SJSA1 (cell line): ENCODE measurements around the gene DDN. TPM values are rescaled to one million over a fixed set of nuclear protein-coding genes. Genes with fewer than 3 reads are reported as not detected.

Source experiments
- DNase-seq, 2 experiments: peaks; one replicate each; pipeline ENCODE4 v3.0.0-alpha.2; 2015 to 2020; ENCODE audit warnings: low spot score in 2 of 2, low read depth in 1 of 2
- H3K27ac ChIP-seq: fragments of 250-450 bp; sonication (Bioruptor Pico); 2 replicates; pipeline ENCODE4 v1.5.1; 2020; ENCODE audit warnings: mild to moderate bottlenecking, moderate library complexity
- H3K27me3 ChIP-seq: fragments of 250-450 bp; sonication (Bioruptor Pico); replicated peaks from 2 replicates; pipeline ENCODE4 v1.5.1; 2020; ENCODE audit warnings: mild to moderate bottlenecking, moderate library complexity
- H3K36me3 ChIP-seq: fragments of 250-450 bp; sonication (Bioruptor Pico); 2 replicates; pipeline ENCODE4 v1.5.1; 2020; ENCODE audit warnings: mild to moderate bottlenecking
- H3K4me1 ChIP-seq: fragments of 250-450 bp; sonication (Bioruptor Pico); replicated peaks from 2 replicates; pipeline ENCODE4 v1.6.1; 2021; ENCODE audit warnings: mild to moderate bottlenecking
- H3K4me3 ChIP-seq: fragments of 250-450 bp; sonication (Bioruptor Pico); 2 replicates; pipeline ENCODE4 v1.5.1; 2020; ENCODE audit warnings: mild to moderate bottlenecking
- H3K9me3 ChIP-seq: fragments of 250-450 bp; sonication (Bioruptor Pico); replicated peaks from 2 replicates; pipeline ENCODE4 v1.5.1; 2020; ENCODE audit warnings: mild to moderate bottlenecking
- total RNA-seq: library from RNA; depleted of rRNA; stranded (reverse); fragments of >200 nt; shearing (Covaris generic); gene quantifications from 2 replicates; pipeline ENCODE4 v1.2.3, GENCODE V29; 2014

DDN gene
- total RNA-seq, 1 experiment from 2014 or later: 0.34 TPM

GRCh38 chr12:48967991-48968390 is 31.2 kb downstream of the DDN start:
- no peaks in the 10 kb centered on the region for H3K36me3 ChIP-seq
- H3K27ac ChIP-seq: no peak overlapping the region
- DNase-seq: no peak
- no peak overlapping the region for H3K4me3 ChIP-seq
- peaks cover 24% of the 10 kb centered on the region for H3K27me3 ChIP-seq
- no peaks in the 10 kb centered on the region for H3K9me3 ChIP-seq
- H3K4me1 ChIP-seq: peaks cover 30% of the 10 kb centered on the region

GRCh38 chr12:48966177-48966895 is 32.8 kb downstream of the DDN start:
- H3K27me3 ChIP-seq: peaks cover 15% of the 10 kb centered on the region
- H3K36me3 ChIP-seq: no peaks in the 10 kb centered on the region
- no peak overlapping the region for H3K27ac ChIP-seq
- no peak overlapping the region for H3K4me3 ChIP-seq
- H3K4me1 ChIP-seq: peaks cover 18% of the 10 kb centered on the region
- no peaks in the 10 kb centered on the region for H3K9me3 ChIP-seq
- DNase-seq: no peak

GRCh38 chr12:48965298-48965838 is 33.8 kb downstream of the DDN start:
- H3K4me1 ChIP-seq: peaks cover 13% of the 10 kb centered on the region
- no peaks in the 10 kb centered on the region for H3K36me3 ChIP-seq
- no peak overlapping the region for H3K4me3 ChIP-seq
- no peak for DNase-seq
- no peaks in the 10 kb centered on the region for H3K9me3 ChIP-seq
- no peak overlapping the region for H3K27ac ChIP-seq
- H3K27me3 ChIP-seq: peaks cover 5% of the 10 kb centered on the region

GRCh38 chr12:48961801-48962200 is 37.4 kb downstream of the DDN start:
- H3K4me1 ChIP-seq: peaks cover 11% of the 10 kb centered on the region
- peaks cover 5% of the 10 kb centered on the region; the same call in 1 of the 2 replicates for H3K36me3 ChIP-seq
- DNase-seq: no peak
- peaks cover 5% of the 10 kb centered on the region for H3K27me3 ChIP-seq
- H3K9me3 ChIP-seq: no peaks in the 10 kb centered on the region
- H3K27ac ChIP-seq: no peak overlapping the region
- no peak overlapping the region for H3K4me3 ChIP-seq

DNA sequence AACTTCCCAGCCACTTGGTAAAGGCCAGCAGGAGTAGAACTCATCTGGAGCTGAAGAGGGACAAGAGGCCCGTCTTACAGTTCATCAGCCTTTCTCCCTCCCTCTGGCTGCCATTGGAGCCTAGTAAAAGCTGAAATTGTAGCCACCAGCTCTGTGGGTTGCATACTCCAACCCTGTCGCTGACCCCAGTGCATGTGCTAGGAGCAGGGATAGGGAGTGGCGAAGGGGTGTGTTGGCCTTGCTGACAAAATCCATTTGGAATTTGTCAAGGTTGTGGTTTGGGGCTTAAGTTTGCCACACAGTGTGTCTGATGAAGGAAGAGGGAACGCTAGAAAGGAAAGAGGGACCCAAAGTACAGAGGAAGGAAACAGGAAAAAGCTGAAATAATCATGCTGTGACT is 37.8 kb downstream of the DDN start:
- no peak for DNase-seq
- Histone ChIP-seq H3K27me3 (peaks cover 5% of the 10 kb centered on the region), H3K36me3 (peaks cover 5% of the 10 kb centered on the region; the same call in 1 of the 2 replicates), H3K4me3 (no peak overlapping the region), H3K27ac (no peak overlapping the region), H3K9me3 (no peaks in the 10 kb centered on the region), H3K4me1 (peaks cover 11% of the 10 kb centered on the region)

DNA sequence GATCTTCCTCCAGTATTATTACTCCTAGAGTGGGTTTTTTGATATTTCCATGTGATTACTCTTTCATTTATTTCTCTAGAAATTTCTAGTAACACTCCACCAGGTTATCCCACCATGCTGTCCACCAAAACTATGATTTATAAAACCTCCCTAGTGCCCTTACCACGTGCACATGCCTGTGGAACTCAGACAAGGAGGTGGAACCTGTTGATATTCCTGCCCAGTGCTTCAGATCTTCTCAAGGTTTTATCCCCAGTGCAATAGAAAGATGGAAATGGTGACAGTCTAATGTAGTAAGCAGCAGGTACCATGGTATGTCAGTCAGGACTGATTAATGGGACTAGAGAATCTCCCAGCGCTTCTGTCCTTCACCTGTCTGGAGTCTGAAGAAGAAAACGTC is 38.3 kb downstream of the DDN start:
- Histone ChIP-seq H3K4me1 (peaks cover 14% of the 10 kb centered on the region), H3K27ac (no peak overlapping the region), H3K36me3 (peaks cover 8% of the 10 kb centered on the region), H3K9me3 (no peaks in the 10 kb centered on the region), H3K4me3 (no peak overlapping the region), H3K27me3 (peaks cover 5% of the 10 kb centered on the region)
- DNase-seq: no peak

GRCh38 chr12:48958049-48958388 is 41.2 kb downstream of the DDN start:
- peaks cover 36% of the 10 kb centered on the region for H3K36me3 ChIP-seq
- no peak for DNase-seq
- H3K27ac ChIP-seq: no peak overlapping the region
- H3K9me3 ChIP-seq: no peaks in the 10 kb centered on the region
- peaks cover 5% of the 10 kb centered on the region for H3K27me3 ChIP-seq
- H3K4me3 ChIP-seq: peak overlapping the region; percentile 94
- H3K4me1 ChIP-seq: peaks cover 23% of the 10 kb centered on the region

DNA sequence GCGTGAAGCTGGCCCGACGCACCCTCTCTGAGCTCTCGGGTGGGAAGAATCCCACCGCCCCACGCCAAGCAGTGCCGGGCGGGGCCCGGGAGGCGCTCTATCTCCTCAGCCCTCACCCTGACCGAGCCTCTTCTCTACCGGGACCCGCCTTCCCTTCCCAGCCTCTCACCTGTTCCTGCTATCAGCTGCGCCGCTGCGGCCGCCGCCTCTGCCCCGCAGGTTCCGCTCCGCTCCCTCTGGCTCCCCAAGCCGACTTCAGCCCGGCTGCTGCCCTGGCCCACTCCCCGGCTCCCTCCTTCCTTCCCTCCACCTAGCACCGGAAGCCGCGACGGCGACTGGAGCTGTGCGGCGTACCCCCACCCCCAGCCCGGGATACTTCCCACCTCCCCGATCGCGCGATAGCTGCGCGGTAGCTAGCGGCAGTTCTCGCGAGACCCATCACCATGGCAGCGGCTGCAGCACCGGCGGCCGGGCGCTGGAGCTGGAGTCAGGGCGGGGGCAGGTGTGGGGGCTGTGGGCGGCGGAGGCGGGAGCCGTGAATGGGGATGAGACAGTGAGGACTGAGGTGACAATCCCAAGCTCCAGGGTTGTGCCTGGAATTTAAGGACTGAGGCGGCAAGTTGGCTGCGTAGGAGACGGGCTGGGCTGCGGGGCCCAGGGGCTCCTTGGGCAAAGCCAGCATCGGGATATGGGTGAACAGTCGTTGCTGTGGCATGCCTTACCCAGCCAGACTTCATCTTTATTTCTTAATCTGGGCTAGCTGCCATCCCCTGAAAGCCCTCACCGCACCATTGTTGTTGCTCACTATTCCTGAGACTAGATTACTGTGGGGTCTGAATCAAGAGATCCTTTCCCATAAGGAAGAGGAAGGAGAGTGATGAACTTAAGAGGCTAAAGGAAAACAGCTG is 41.8 kb downstream of the DDN start, which contains the start of gene ARF3:
ARF3 (minus strand) TSS at position 347 of the 908 bp plus-strand sequence. CDS start 16,392 bp downstream, outside the sequence.
- peak within 1 kb of the TSS; percentile 94 for H3K4me3 ChIP-seq
- DNase-seq: peak; percentile 83 to 95
- H3K4me1 ChIP-seq: peaks cover 23% of the 10 kb centered on the region
- no peaks in the 10 kb centered on the region for H3K9me3 ChIP-seq
- peak within 1 kb of the TSS; percentile 43 for H3K27ac ChIP-seq
- H3K36me3 ChIP-seq: peaks cover 43% of the 10 kb centered on the region
- peaks cover 5% of the 10 kb centered on the region for H3K27me3 ChIP-seq

DNA sequence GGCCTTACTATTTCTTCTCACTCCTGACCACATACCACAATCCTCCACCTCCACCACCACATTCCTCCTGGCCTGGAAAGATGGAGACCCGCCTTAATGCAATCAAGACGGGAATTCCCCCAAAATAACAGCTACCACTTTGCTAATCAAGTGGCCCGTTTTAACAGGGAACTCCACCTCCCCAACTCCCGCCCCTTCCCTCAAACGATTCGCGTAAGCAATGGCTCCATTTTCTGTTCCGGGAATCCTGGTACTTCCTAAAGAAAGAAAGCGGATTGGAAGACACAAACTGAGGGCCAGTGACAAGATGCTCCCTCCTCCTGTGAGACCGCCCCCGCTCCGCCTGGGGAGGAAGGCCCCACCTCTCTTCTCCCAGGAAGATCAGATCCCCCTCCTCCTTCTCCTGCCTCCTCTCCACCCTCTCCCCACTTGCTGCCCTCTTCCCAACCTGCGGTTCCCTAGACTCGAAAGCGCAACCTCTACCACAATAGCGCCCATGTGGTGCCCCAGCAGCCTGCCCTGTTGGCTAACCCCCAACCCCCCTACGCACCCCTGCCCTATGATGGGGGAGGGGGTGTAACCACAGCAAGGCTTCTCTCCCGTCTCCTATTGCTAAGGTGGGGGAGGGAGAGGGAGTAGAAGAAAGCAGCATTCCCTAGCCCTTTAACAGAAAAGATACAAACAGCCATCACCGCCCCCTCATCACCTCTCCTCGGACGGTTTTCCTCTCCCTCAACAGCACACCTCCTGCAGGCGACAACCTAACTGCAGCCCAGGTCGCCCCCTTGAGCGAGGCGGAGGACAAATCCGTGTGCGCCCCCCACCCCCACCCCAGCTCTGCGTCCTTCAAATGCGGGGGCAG is 42.7 kb downstream of the DDN start:
- Histone ChIP-seq H3K27ac (peak overlapping the region; percentile 43), H3K9me3 (no peaks in the 10 kb centered on the region), H3K4me3 (peak overlapping the region; percentile 94), H3K4me1 (peaks cover 20% of the 10 kb centered on the region), H3K36me3 (peaks cover 48% of the 10 kb centered on the region), H3K27me3 (peaks cover 5% of the 10 kb centered on the region)
- DNase-seq: peak; percentile 92 to 93

- H3K4me3 ChIP-seq: no peak overlapping the region
- H3K27me3 ChIP-seq: peaks cover 5% of the 10 kb centered on the region; the same call in 1 of the 2 replicates
- peaks cover 53% of the 10 kb centered on the region for H3K36me3 ChIP-seq
- no peaks in the 10 kb centered on the region for H3K9me3 ChIP-seq
- no peak for DNase-seq
- no peak overlapping the region for H3K27ac ChIP-seq
- H3K4me1 ChIP-seq: peaks cover 17% of the 10 kb centered on the region
These were observed 44.2 kb downstream of the DDN start for GRCh38 chr12:48954841-48955501.

DNA sequence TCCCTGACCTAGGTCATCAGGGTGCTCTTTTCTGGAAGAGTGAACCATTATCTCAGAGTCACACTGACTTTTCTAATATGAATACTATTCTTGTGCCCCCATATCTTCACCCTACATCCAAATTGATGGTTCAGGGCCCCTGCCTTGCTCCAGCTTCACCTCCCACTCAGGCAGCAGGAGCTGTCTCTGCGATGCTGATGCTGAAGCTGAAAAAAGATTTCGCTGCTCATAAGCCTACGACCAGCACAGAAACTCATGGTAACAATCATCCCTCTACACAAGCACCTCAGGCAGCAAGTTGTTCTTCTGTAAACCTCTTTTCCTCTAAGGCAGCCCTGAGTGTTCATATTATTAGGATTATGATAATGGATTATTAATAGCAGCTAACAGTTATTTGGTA is 45.1 kb downstream of the DDN start:
- Histone ChIP-seq H3K4me1 (peaks cover 17% of the 10 kb centered on the region), H3K27ac (no peak overlapping the region), H3K36me3 (peaks cover 61% of the 10 kb centered on the region), H3K9me3 (no peaks in the 10 kb centered on the region), H3K27me3 (0 out of 2 replicates have a peak, but pooled peaks cover 1% of the 10 kb centered on the region), H3K4me3 (no peak overlapping the region)
- DNase-seq: no peak

GRCh38 chr12:48952691-48953090 is 46.5 kb downstream of the DDN start:
- DNase-seq: no peak
- Histone ChIP-seq H3K36me3 (peaks cover 61% of the 10 kb centered on the region), H3K9me3 (no peaks in the 10 kb centered on the region), H3K4me3 (no peak overlapping the region), H3K4me1 (peaks cover 14% of the 10 kb centered on the region), H3K27ac (no peak overlapping the region), H3K27me3 (no peaks in the 10 kb centered on the region)

DNA sequence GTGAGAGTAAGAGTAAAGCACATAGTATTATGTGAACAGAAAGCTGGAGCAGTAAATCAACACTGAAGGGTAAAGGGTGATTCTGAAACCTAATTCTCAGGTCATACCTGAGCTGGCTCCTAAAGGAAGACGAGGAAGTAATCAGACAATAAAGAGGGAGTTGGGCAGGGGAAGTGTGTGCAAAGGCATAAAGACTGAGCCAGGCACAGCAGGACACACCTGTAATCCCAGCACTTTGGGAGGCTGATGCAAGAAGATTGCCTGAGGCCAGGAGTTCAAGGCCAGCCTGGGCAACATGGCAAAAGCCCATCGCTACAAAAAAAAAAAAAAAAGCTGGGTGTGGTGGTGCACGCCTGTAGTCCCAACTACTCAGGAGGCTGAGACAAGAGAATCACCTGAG is 51.4 kb downstream of the DDN start:
- H3K9me3 ChIP-seq: no peaks in the 10 kb centered on the region
- no peaks in the 10 kb centered on the region for H3K4me1 ChIP-seq
- no peak overlapping the region for H3K27ac ChIP-seq
- no peak for DNase-seq
- H3K4me3 ChIP-seq: no peak overlapping the region
- no peaks in the 10 kb centered on the region for H3K27me3 ChIP-seq
- peaks cover 31% of the 10 kb centered on the region for H3K36me3 ChIP-seq
